IPS-15b (cell line): ENCODE results near the gene UPP2.

ENCODE experiments used
- H3K27me3 ChIP-seq: one replicate; pipeline ENCODE4 v1.6.1; 2013; ENCODE audit warnings: low read length; ENCODE audit not compliant: control insufficient read depth, insufficient read depth
- H3K36me3 ChIP-seq: one replicate; pipeline ENCODE4 v1.6.1; 2013; ENCODE audit warnings: low read length; ENCODE audit not compliant: control insufficient read depth, insufficient read depth
- H3K4me1 ChIP-seq: one replicate; pipeline ENCODE4 v1.6.1; 2013; ENCODE audit warnings: mild to moderate bottlenecking, low read length; ENCODE audit not compliant: control insufficient read depth, insufficient read depth
- H3K4me3 ChIP-seq: one replicate; pipeline ENCODE4 v1.5.1; 2013; ENCODE audit warnings: low read depth, low read length
- H3K9ac ChIP-seq: one replicate; pipeline ENCODE4 v1.6.1; 2013; ENCODE audit warnings: low read depth, mild to moderate bottlenecking, low read length
- H3K9me3 ChIP-seq: one replicate; pipeline ENCODE4 v1.6.1; 2013; ENCODE audit warnings: mild to moderate bottlenecking, low read length; ENCODE audit not compliant: control insufficient read depth, insufficient read depth

The UPP2 gene

DNA sequence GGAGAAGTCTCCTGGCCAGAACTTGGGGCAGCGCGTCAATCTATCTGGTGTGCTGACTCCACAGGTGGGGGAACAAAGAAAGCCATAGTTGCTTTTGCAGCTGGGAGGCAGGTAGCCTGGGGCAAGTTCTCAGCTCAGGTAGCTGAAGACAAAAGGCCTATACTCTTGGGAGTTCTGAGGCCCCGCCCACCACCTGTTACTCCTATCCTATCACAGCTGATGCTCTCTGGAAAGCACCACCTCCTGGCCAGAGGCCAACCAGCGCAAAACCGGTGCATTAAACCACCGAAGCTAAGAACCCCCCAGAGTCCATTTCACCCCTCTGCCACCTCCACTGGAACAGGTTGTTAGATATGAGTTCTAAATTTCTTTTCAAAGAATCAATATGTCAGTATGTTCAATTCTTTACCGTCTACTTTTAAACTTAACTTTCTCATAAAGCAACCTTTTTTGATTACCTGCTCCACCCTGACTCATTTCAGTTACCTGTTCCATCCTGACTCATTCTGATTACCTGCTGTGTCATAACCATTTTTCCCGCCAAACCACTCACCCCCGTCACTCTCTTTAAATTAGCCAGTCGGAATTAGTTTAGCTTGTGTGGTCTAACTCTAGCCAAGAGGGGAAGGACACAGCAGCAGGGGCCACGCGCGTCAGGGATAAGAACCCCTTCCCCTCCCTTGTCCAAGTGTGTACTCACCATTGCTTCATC, 43.4 kb downstream of the UPP2 start:
- Histone ChIP-seq H3K27me3 (no peaks in the 10 kb centered on the region), H3K4me1 (peaks cover 2% of the 10 kb centered on the region), H3K9ac (no peak overlapping the region), H3K4me3 (no peak overlapping the region), H3K9me3 (no peaks in the 10 kb centered on the region), H3K36me3 (no peaks in the 10 kb centered on the region)

DNA sequence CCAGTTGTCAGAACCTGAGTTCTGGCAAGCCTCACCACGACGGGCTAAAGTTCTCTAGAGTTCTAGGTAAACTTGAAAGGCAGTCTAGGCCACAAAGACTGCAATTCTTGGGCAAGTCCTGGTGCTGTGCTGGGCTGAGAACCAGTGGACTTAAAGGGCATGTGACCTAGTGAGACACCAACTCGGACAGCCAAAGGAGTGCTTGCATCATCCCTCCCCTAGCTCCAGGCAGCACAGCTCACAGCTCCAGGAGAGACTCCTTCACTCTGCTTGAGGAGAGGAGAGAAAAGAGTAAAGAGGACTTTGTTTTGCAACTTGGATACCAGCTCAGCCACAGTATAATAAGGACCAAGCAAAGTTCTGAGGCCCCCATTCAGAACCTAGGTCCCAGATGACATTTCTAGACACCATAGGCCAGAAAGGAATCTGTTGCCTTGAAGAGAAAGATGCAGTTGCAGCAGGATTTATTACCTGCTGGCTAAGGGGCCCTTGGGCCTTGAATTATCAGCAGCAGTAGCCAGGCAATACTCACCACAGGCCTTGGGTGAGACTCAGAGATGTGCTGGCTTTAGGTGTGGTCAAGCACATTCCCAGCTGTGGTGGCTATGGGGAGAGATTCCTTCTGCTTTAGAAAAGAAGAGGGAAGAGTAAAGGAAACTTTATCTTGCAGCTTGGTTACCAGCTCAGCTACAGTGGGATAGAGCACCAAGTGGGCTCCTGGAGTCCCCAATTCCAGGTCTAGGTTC, 51.8 kb downstream of the UPP2 start:
- no peaks in the 10 kb centered on the region for H3K27me3 ChIP-seq

GRCh38 chr2:158154596-158154995, 52.9 kb downstream of the UPP2 start:
- H3K4me3 ChIP-seq = no peak overlapping the region
- H3K9ac ChIP-seq = no peak overlapping the region
- no peaks in the 10 kb centered on the region for H3K36me3 ChIP-seq
- H3K27me3 ChIP-seq = no peaks in the 10 kb centered on the region
- no peaks in the 10 kb centered on the region for H3K9me3 ChIP-seq
- no peaks in the 10 kb centered on the region for H3K4me1 ChIP-seq

More for the DNA sequence above, 51.8 kb downstream of the UPP2 start:
- Histone ChIP-seq H3K4me1 (no peaks in the 10 kb centered on the region), H3K9ac (no peak overlapping the region), H3K36me3 (no peaks in the 10 kb centered on the region), H3K9me3 (no peaks in the 10 kb centered on the region), H3K4me3 (no peak overlapping the region)

GRCh38 chr2:158172719-158173118, 71.0 kb downstream of the UPP2 start:
- Histone ChIP-seq H3K36me3 (no peaks in the 10 kb centered on the region), H3K4me1 (no peaks in the 10 kb centered on the region), H3K27me3 (no peaks in the 10 kb centered on the region), H3K9me3 (no peaks in the 10 kb centered on the region), H3K4me3 (no peak overlapping the region), H3K9ac (no peak overlapping the region)

GRCh38 chr2:158174495-158174894, 72.8 kb downstream of the UPP2 start:
- H3K9me3 ChIP-seq = no peaks in the 10 kb centered on the region
- H3K36me3 ChIP-seq = no peaks in the 10 kb centered on the region
- H3K27me3 ChIP-seq = no peaks in the 10 kb centered on the region
- H3K4me3 ChIP-seq = no peak overlapping the region
- no peaks in the 10 kb centered on the region for H3K4me1 ChIP-seq
- H3K9ac ChIP-seq = no peak overlapping the region

GRCh38 chr2:158174956-158175355, 73.3 kb downstream of the UPP2 start:
- Histone ChIP-seq H3K9me3 (no peaks in the 10 kb centered on the region), H3K36me3 (no peaks in the 10 kb centered on the region), H3K9ac (no peak overlapping the region), H3K4me1 (no peaks in the 10 kb centered on the region), H3K27me3 (no peaks in the 10 kb centered on the region), H3K4me3 (no peak overlapping the region)

DNA sequence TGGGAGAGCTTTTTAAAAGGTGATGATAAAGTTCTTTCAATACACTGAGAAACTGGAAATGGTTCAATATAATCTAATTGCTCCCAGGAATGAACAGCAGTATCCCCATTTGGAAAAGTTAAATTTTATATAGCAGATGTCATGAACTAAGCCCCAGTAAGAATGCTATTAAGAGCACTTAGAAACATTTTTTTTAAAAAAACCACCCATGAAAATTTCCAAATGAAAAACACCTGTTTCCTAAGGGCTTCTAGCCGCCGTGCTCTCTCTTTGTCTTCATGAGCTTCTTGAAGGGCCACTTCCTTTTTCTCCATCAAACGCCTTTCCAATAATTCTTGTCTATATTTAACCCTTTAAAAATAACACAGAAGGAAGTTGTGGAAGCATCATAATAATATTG, 77.0 kb downstream of the UPP2 start:
- Histone ChIP-seq H3K9me3 (no peaks in the 10 kb centered on the region), H3K36me3 (no peaks in the 10 kb centered on the region), H3K9ac (no peak overlapping the region), H3K4me1 (no peaks in the 10 kb centered on the region), H3K27me3 (no peaks in the 10 kb centered on the region), H3K4me3 (no peak overlapping the region)

DNA sequence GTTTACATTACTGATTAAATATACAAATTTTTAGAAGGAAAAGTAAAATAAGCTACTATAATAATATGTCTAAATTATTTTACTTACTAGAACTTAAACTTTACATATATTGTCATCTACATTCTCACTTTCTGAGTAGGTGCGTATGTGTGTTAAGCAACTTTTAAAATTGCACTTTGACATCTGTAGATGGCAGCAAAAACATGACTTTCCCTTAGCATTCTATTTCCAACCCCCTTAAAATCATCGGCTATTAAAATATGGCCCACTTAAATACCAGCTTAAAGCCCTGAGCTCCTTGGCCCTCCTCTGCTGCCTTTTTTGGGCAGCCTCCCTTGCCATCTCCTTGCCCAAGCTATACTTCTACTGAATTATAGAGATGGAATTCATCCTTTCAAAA, 78.0 kb downstream of the UPP2 start:
- H3K9me3 ChIP-seq = no peaks in the 10 kb centered on the region
- H3K9ac ChIP-seq = no peak overlapping the region

GRCh38 chr2:158181171-158181570, 79.5 kb downstream of the UPP2 start:
- Histone ChIP-seq H3K9ac (no peak overlapping the region), H3K4me3 (no peak overlapping the region), H3K9me3 (no peaks in the 10 kb centered on the region), H3K27me3 (no peaks in the 10 kb centered on the region), H3K4me1 (no peaks in the 10 kb centered on the region), H3K36me3 (no peaks in the 10 kb centered on the region)

More for the DNA sequence above, 78.0 kb downstream of the UPP2 start:
- Histone ChIP-seq H3K36me3 (no peaks in the 10 kb centered on the region), H3K4me1 (no peaks in the 10 kb centered on the region), H3K4me3 (no peak overlapping the region), H3K27me3 (no peaks in the 10 kb centered on the region)

GRCh38 chr2:158182676-158183295, 81.1 kb downstream of the UPP2 start:
- Histone ChIP-seq H3K9ac (no peak overlapping the region), H3K4me1 (no peaks in the 10 kb centered on the region), H3K27me3 (no peaks in the 10 kb centered on the region), H3K9me3 (no peaks in the 10 kb centered on the region), H3K36me3 (no peaks in the 10 kb centered on the region), H3K4me3 (no peak overlapping the region)

DNA sequence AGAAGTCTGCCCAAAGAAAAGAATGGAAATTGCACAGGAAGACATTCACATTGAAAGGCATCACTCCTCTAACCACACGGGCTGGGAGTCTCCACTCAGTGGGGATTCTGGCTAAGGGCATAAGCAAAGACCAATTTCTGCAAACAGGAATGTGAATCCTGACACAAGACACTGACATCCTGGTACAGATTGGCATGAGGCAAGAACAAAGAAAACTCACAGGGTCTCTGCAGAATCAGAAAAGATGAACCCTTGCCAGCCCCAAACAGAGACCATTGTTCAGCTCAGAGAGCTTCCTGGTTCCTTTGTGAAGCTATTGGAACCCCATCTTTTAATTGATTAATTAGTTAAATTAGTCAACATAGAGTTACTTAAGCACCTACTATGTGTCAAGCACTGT, 82.3 kb downstream of the UPP2 start:
- no peaks in the 10 kb centered on the region for H3K4me1 ChIP-seq
- no peaks in the 10 kb centered on the region for H3K27me3 ChIP-seq
- no peak overlapping the region for H3K9ac ChIP-seq
- H3K36me3 ChIP-seq = no peaks in the 10 kb centered on the region
- no peak overlapping the region for H3K4me3 ChIP-seq
- no peaks in the 10 kb centered on the region for H3K9me3 ChIP-seq
